ENCODE results near the gene GARIN5A.

DNA sequence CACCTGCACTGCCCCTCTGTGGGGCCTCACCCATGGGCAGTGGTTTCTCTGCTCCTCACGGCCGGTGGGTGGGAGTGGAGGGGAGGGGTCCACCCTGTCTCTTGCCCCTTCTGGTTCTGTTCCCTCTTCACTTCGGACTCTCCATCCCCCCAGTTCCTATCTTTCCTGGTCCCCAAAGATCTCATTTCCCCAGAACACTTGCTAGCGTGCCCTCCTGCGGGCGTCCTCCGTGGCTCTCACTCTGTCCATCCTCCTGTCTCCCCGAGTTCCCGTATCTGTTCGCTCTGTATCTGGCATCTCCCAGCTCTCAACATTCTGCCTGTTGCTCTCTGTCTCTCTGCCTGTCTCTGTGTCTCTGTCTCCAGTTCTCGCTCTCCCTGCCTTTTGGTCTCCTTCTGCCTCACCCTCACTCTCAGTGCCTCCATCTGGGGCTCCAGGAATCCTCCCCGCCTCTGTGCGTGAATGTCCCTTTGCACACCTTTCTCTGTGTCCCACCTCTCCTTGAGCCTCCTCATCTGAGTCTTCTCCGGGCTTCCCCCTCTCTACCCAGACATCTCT is 57.5 kb downstream of the GARIN5A start:
- TF ChIP-seq CTCF (IDR thresholded peaks at IDR 0.05 in 8 of 11, conservative IDR thresholded peaks at IDR 0.05 in 3 of 11) (no peak), POLR2A (IDR thresholded peaks at IDR 0.05) (no peak), POLR2AphosphoS5 (IDR thresholded peaks at IDR 0.05) (no peak)
